GM19324 (cell line): ENCODE measurements around the gene LRRC51.
"Not testable (repeated sequence)": the region's sequence is repeated elsewhere in the genome, so short reads cannot be mapped to it uniquely, and the experiment has no call there.

Experiments
- ATAC-seq: cut with Tn5 transposase; IDR thresholded peaks from one replicate; pipeline ENCODE4 v1.9.1; 2021; ENCODE audit warnings: mild to moderate bottlenecking, moderate library complexity; ENCODE audit not compliant: unreplicated experiment, low FRiP score

Gene LRRC51

DNA sequence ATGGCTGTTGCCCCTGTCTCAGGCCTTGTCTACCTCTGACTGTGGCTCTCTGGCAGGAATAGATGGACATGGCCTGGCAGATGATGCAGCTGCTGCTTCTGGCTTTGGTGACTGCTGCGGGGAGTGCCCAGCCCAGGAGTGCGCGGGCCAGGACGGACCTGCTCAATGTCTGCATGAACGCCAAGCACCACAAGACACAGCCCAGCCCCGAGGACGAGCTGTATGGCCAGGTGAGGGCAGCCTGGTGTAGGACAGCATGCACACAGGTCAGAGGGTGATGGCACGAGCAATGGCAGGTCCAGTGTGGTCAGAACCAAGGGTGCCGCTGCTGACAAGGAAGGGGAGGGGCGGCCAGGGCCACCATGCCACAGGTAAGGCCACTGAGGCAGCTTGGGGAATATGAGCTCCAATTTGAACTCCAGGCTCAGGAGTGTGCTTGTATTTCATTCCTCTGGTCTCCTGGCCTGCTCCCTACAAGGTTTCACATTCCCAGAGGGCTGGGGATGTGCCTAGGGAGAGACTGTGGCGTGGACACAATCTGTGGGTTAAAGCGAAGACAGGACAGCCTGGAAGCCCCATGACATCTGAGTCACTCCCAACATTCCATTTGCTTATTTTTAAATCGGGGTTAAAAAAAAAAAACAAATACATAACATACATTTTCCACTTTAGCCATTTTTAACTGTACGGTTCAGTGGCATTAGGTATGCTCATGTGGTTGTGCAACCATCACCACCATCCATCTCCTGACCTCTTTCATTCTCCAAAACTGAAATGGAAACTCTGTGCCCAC lies 55.4 kb downstream of the LRRC51 start:
- ATAC-seq: no peak

DNA sequence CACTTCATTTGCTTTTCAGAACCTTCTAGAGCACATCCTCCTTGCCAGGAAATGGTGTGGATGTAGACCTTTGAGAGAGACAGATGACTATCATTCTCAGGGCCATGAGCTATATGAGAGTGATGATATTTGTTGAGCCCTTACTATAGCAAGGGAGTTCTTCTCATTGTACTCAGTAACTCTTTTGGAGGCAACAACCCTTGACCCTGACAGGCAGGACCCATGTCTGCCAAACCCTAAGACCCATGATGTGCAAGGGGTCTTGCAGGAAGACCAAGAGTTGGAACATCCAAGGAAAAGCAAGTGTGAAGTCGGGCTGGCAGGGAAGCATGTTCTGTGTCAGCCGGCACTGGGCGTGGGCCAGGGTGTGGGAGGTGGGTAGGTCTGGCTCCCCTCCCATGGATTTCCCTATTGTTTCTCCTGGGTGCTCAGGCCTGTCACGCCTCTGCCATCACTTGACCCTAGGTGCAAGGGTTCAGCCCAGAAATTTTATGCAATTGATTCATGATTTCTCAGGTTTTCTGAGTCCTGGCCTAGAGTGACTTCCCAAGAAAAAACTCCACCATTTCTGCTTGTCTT lies 56.1 kb downstream of the LRRC51 start:
- ATAC-seq: no peak

DNA sequence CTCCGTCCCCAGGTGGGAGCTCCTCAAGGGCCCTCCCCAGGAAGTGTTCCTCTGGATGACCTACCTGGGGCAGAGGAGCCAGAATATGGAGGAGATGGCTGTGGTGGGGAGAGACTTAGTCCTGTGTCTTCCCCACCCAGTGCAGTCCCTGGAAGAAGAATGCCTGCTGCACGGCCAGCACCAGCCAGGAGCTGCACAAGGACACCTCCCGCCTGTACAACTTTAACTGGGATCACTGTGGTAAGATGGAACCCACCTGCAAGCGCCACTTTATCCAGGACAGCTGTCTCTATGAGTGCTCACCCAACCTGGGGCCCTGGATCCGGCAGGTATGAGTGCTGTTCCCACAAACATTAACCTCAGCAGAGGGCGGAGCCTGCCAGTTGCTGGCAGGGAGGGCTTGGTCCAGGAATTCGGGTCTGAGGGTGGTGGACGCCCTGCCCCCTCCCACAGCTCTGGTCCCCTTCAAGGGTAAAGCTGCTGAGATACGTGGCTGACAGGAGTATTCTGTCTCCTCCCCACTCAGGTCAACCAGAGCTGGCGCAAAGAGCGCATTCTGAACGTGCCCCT lies 58.3 kb downstream of the LRRC51 start:
- ATAC-seq: no peak

DNA sequence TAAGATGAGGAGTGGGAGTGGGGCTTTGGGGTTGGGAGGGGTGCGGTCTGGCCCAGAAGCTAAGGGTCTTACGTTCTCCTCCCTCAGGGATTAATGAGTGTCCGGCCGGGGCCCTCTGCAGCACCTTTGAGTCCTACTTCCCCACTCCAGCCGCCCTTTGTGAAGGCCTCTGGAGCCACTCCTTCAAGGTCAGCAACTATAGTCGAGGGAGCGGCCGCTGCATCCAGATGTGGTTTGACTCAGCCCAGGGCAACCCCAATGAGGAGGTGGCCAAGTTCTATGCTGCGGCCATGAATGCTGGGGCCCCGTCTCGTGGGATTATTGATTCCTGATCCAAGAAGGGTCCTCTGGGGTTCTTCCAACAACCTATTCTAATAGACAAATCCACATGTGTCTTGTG lies 58.9 kb downstream of the LRRC51 start:
- no peak for ATAC-seq

DNA sequence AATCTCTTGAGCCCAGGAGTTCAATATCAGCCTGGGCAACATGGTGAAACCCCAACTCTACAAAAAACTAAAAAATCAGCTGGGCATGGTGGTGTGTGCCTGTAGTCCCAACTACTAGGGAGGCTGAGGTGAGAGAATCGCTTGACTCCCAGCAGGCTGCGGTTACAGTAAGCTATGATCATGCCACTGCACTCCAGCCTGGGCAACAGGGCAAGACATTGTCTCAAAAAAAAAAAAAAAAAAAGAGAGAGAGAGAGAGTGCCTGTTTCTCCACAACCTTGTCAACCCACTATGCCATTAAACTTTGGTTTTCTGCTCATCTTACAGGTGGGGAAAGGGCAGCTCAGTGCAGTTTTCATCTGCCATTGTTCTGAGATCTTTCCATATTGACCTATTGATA lies 60.0 kb downstream of the LRRC51 start:
- no peak for ATAC-seq

DNA sequence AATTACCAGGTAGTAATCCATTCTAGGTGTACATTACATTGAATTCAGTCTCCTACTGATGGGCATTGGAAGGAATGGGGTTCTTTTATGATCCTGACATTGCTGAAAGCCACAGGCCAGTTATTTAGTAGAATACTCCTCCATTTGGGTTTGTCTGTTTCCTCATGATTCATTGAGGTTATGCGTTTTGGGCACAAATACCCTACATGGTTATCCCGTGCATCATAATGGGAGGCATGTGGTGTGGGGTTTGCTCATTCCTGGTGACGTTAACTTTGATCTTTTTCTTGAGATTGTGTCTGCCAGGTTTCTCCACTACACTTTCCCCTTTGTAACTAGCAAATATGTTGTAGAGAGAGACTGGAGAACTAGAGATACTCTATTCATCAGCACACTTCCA lies 60.4 kb downstream of the LRRC51 start:
- no peak for ATAC-seq

DNA sequence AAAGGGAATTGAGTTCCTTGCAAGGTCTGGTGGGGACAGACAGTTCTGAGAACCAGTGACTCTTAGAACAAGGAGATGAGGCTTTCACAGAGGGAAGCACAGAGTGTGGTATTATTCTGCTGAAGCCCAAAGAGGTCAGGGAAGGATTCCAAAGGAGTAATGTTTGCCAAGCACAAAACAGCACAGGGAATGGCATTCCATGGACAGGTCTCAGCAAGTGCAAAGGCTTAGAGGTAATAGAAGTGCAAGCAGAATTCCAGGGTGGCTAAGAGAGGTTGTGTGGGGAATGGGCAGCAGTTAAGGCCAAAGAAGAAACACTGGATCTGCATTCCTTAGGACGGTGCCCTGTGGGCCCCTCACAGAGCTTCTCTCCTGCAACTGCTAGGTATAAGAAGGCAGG lies 61.4 kb downstream of the LRRC51 start:
- not testable (repeated sequence) for ATAC-seq

DNA sequence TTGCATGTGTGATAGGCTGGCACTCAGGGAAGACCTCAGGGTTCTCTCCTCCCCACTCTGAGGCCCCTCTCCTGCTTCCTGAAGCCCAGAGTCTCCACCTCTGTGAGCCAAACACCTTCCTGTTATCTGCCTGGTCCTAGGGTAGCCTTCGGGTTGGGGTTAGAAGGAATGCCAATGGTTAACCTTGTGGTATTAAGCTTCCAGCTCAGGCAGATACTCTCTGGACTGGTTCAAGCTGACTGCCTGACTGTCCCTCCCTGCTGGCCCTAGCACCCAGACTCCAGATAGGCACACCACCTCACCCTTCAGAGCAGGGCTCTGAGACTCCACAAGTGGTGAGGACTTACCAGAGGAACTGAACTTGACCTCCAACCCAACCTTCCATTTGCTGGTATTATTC lies 61.9 kb downstream of the LRRC51 start:
- ATAC-seq: not testable (repeated sequence)

DNA sequence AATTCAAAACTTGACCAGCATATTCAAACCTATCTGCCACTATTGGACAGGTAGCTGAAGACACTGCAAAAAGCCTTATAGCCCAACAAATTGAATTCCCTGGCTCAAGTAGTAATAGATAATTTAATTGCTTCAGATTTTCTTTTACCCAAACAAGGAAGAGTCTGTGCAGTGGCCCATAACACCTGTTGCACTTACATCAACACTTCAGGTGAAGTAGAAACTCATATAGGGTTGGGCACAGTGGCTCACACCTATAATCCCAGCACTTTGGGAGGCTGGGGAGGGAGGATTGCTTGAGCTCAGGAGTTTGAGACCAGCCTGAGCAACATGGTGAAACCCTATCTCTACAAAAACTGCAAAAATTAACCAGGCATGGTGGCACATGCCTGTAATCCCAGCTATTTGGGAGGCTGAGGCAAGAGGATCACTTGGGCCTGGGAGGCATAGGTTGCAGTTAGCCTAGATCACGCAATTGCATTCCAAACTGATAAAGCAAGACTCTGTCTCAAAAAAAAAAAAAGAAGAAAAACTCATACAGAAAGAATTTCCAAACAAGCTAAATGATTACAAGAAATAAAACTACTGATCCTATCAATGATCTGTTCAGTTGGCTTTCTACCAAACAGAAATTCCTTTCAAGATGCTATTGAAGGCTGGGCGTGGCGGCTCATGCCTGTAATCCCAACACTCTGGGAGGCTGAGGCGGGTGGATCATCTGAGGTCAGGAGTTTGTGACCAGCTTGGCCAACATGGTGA lies 64.3 kb downstream of the LRRC51 start:
- ATAC-seq: no peak
